Ovary (tissue), 3 donors: ENCODE data around the gene GDF2.

Source experiments
- CTCF ChIP-seq, 3 donors: fragments of 450-650 bp in 2 of 3; fragments of 200-600 bp in 1 of 3; IDR thresholded peaks; one replicate each; pipeline versions ENCODE4 v1.5.1 to v1.8.0; 2016 to 2022; ENCODE audit warnings: antibody characterized with exemption in 3 of 3, mild to moderate bottlenecking in 1 of 3
- POLR2A ChIP-seq: fragments of 450-650 bp; IDR thresholded peaks from one replicate; pipeline ENCODE4 v1.6.1; 2017; ENCODE audit warnings: antibody characterized with exemption, mild to moderate bottlenecking, moderate library complexity
- donor health status: DM: no; HTN: no; CAD: no.

GRCh38 chr10:47303105-47303504, 19.1 kb upstream of the GDF2 start:
- no peak for TF ChIP-seq POLR2A
- no peak for TF ChIP-seq CTCF (IDR thresholded peaks at IDR 0.05)
